GM13977 (cell line): ENCODE data around the gene UROC1.
"Not testable (repeated sequence)": the region's sequence is repeated elsewhere in the genome, so short reads cannot be mapped to it uniquely, and the experiment has no call there.

Experiments used
- DNase-seq: peaks from one replicate; pipeline ENCODE4 v3.0.0; 2012; ENCODE audit warnings: low spot score
- CTCF ChIP-seq: IDR thresholded peaks from 2 replicates; pipeline ENCODE4 v1.5.1; 2012; ENCODE audit warnings: mild to moderate bottlenecking, control low read depth; ENCODE audit not compliant: insufficient read depth; ENCODE audit errors: extremely low read depth, missing control alignments
- in situ Hi-C: fragments of 300-500 bp; cut with MboI; formaldehyde crosslinking; loops from one replicate; pipeline ENCODE4 v1.12.0; 2022; ENCODE audit warnings: low sequenced_read_pairs, low pct_unique_long_range_greater_than_20kb, mixed read lengths, inconsistent platforms; ENCODE audit not compliant: unreplicated experiment

UROC1 gene

DNA sequence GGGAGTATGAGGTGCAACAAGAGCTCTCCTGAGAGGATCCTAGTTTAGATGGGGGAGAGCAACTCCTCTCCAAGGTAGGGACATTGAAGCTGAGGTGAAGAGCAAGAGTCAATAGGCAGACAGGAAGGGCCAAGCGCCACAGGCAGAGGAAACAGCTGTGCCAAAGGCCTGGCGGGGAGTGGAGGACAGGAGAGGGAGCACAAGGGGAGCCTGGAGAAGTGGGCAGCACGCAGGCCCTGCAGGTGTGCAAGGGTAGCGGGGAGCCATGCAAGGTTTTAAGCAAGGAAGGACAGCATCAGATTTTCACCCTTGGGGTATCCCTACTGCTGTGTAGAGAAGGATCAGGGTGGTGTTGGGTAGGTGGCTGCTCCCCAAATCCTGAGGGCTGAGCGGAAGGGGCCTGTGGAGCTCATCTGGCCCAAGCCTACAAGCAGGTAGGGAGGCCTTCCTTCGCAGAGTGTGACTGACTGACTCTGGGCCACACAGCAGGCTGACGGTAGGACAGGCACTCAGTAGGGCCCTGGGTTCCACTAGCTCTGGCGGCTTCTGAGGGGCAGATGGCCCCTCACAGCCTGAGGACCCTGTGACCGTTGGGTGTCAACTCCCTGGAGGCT is 19.6 kb upstream of the UROC1 start:
- TF ChIP-seq CTCF = no peak
- no peak for DNase-seq
- in situ Hi-C loops = no loop called here

GRCh38 chr3:126536126-126536525 is 18.6 kb upstream of the UROC1 start:
- TF ChIP-seq CTCF = no peak
- no peak for DNase-seq
- in situ Hi-C loops = no loop called here

GRCh38 chr3:126535636-126536035 is 18.1 kb upstream of the UROC1 start:
- in situ Hi-C loops = no loop called here

DNA sequence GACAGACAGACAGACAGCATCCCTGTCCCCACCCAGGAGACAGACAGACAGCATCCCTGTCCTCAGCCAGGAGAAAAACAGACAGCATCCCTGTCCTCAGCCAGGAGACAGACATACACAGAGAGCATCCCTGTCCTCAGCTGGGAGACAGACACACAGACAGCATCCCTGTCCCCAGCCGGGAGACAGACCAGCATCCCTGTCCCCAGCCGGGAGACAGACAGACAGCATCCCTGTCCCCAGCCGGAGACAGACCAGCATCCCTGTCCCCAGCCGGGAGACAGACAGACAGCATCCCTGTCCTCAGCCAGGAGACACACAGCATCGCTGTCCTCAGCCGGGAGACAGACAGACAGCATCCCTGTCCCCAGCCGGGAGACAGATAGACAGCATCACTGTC is 17.1 kb upstream of the UROC1 start:
- in situ Hi-C loops = not testable (repeated sequence)

More at GRCh38 chr3:126535636-126536035, 18.1 kb upstream of the UROC1 start:
- DNase-seq = no peak
- TF ChIP-seq CTCF = no peak

DNA sequence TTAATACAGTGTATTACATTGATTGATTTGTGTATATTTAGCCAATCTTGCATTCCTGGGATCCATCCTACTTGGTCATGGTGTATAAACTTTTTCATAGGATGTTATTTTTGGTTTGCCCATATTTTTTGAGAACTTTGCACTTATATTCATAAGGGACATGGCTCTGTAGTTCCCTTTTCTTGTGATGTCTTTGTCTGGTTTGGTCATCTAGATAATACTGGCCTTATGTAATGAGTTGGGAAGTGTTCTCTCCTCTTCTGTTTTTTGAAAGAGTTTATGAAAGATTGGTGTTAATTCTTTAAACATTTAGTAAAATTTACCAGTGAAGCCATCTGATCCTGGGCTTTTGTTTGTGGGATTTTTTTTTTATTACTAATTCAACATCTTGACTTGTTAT is 15.9 kb upstream of the UROC1 start:
- in situ Hi-C loops = no loop called here
- no peak for DNase-seq
- TF ChIP-seq CTCF = no peak

More for the DNA sequence above, 17.1 kb upstream of the UROC1 start:
- DNase-seq = not testable (repeated sequence)

- in situ Hi-C loops = no loop called here
- TF ChIP-seq CTCF = no peak
- no peak for DNase-seq
Observed at GRCh38 chr3:126531051-126531330, 13.4 kb upstream of the UROC1 start.

DNA sequence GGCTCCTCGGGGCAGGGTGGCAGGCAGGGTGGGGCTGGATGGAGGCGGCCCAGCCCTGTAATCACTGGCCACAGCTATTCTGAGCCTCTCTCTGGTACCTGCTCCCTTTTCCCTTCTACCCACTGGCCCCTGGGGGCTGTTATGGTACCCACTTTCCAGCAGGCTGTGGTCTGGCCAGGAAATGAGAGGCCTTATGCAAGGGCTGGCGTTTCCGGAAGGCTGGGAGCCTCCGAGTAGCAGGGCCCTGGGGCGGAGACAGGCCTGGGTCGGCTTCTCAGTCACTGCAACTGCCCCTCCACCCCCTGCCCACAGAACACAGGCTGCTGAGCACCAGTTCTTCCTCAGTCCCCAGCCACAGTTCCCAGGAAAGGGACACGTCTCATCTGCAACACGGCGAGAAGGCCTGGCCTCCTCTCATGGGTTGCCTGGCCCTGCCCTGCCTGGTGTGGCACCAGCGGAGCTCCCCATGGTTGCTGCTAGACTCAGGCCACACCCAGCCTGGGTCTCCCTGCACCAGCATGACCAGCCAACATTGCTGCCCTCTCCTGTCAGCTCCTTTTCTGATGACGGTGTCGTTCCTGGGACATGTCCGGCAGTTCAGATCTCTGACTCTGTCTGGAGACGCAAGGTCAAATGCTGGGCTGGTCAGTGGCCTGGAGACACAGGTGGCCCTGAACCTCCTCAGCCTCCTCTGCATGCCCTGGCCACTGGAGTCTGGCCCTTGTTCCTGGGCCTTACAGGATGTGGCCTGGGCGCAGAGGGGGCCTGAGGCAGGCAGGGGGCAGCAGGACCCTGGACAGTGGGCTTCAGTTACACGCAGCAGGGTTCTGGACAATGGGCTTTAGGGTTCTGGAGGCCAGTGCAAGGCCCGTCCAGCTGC is 12.8 kb upstream of the UROC1 start:
- TF ChIP-seq CTCF = no peak
- in situ Hi-C loops = no loop called here
- DNase-seq = no peak
